H1 (cell line): ENCODE data around the gene VSX1. TPM values are rescaled to one million over a fixed set of nuclear protein-coding genes. Genes with fewer than 3 reads are reported as not detected.

Experiments
- CTCF ChIA-PET: fragments of 300-600 bp; sonication (Branson Sonifier 250); formaldehyde crosslinking; loops from one replicate; lab custom pipeline; 2021; ENCODE audit not compliant: partially characterized antibody; lab: Charles Lee
- POLR2A ChIA-PET: fragments of 300-600 bp; sonication (Branson Sonifier 250); formaldehyde crosslinking; loops from one replicate; lab custom pipeline; 2021; ENCODE audit warnings: inconsistent platforms; ENCODE audit not compliant: partially characterized antibody; lab: Charles Lee
- DNase-seq, 2 experiments: peaks; one replicate each; pipeline versions ENCODE4 v3.0.0 to v3.0.0-alpha.2; 2010 to 2022; ENCODE audit warnings: low spot score in 2 of 2, low read depth in 1 of 2, mixed read lengths in 1 of 2
- FAIRE-seq: peaks from 2 replicates; lab custom pipeline; 2011; peaks lifted over from hg19 to GRCh38; lab: Jason Lieb, UNC
- H2AFZ ChIP-seq: 2 replicates; pipeline ENCODE4 v1.8.1; 2012; ENCODE audit warnings: low read length, inconsistent platforms
- H2AK5ac ChIP-seq: 2 replicates; pipeline ENCODE4 v1.6.1; 2013; ENCODE audit warnings: low read depth, low read length
- H2BK120ac ChIP-seq: replicated peaks from 2 replicates; pipeline ENCODE3; 2013; ENCODE audit warnings: low read depth, low read length, inconsistent platforms
- H2BK12ac ChIP-seq: 2 replicates; pipeline ENCODE4 v1.6.1; 2013; ENCODE audit warnings: low read depth, low read length
- H2BK15ac ChIP-seq: 2 replicates; pipeline ENCODE4 v1.6.1; 2013; ENCODE audit warnings: low read length
- H2BK20ac ChIP-seq: 2 replicates; pipeline ENCODE4 v1.6.1; 2013; ENCODE audit warnings: low read length
- H2BK5ac ChIP-seq: 2 replicates; pipeline ENCODE4 v1.6.1; 2013; ENCODE audit warnings: low read depth, low read length
- H3K14ac ChIP-seq: 2 replicates; pipeline ENCODE4 v1.6.1; 2013; ENCODE audit warnings: inconsistent platforms; ENCODE audit not compliant: insufficient read length
- H3K18ac ChIP-seq: 2 replicates; pipeline ENCODE4 v1.6.1; 2013; ENCODE audit warnings: low read length; ENCODE audit errors: extremely low read depth
- H3K23ac ChIP-seq: 2 replicates; pipeline ENCODE4 v1.6.1; 2013; ENCODE audit warnings: inconsistent platforms; ENCODE audit not compliant: insufficient read length
- H3K23me2 ChIP-seq: 2 replicates; pipeline ENCODE4 v1.6.1; 2013; ENCODE audit warnings: low read depth, low read length
- H3K27ac ChIP-seq: 2 replicates; pipeline ENCODE4 v1.6.1; 2011; ENCODE audit warnings: low read depth, low read length, inconsistent platforms
- H3K27me3 ChIP-seq, 4 experiments: replicated peaks in 1 of 4; 1 replicate in 1 of 4; 2 replicates in 3 of 4; pipeline versions ENCODE4 v1.6.1 to v1.8.1; 2011 to 2013; ENCODE audit warnings: low read length in 3 of 4, mild to moderate bottlenecking in 3 of 4, inconsistent platforms in 2 of 4, mixed read lengths in 2 of 4, moderate library complexity in 1 of 4; ENCODE audit not compliant: control insufficient read depth in 3 of 4, insufficient read depth in 3 of 4; ENCODE audit errors: extremely low read depth in 1 of 4
- H3K36me3 ChIP-seq, 4 experiments: 2 replicates each; pipeline versions ENCODE4 v1.6.1 to v1.8.1; 2011 to 2013; ENCODE audit warnings: mild to moderate bottlenecking in 4 of 4, low read length in 3 of 4, moderate library complexity in 2 of 4, control low read depth in 1 of 4, inconsistent platforms in 1 of 4; ENCODE audit not compliant: insufficient read depth in 4 of 4, control insufficient read depth in 2 of 4
- H3K4ac ChIP-seq: replicated peaks from 2 replicates; pipeline ENCODE3; 2013; ENCODE audit warnings: low read length, low read depth, mixed read lengths, inconsistent platforms; ENCODE audit not compliant: insufficient read length
- H3K4me1 ChIP-seq, 4 experiments: replicated peaks in 1 of 4; 1 replicate in 1 of 4; 2 replicates in 3 of 4; pipeline versions ENCODE4 v1.6.1 to v1.8.1; 2011 to 2013; ENCODE audit warnings: low read length in 3 of 4, inconsistent platforms in 2 of 4, mixed read lengths in 1 of 4; ENCODE audit not compliant: insufficient read depth in 4 of 4, control insufficient read depth in 3 of 4
- H3K4me2 ChIP-seq, 2 experiments: 2 replicates each; pipeline versions ENCODE4 v1.6.1 to v1.8.1; 2011 to 2013; ENCODE audit warnings: low read depth in 2 of 2, low read length in 2 of 2, control low read depth in 1 of 2, inconsistent platforms in 1 of 2, mild to moderate bottlenecking in 1 of 2; ENCODE audit not compliant: insufficient read depth in 1 of 2
- H3K4me3 ChIP-seq, 4 experiments: fragments of 200-600, 300-600 bp in 1 of 4; sonication (generic), shearing (Covaris generic), sonication (Bioruptor Twin) in 1 of 4; 2 replicates each; pipeline versions ENCODE4 v1.5.1 to v1.8.1; 2011 to 2016; ENCODE audit warnings: low read length in 4 of 4, low read depth in 3 of 4, control low read depth in 2 of 4, inconsistent platforms in 2 of 4, mild to moderate bottlenecking in 2 of 4, mixed read lengths in 1 of 4, moderate library complexity in 1 of 4; ENCODE audit not compliant: insufficient read depth in 2 of 4; ENCODE audit errors: extremely low read depth in 1 of 4
- H3K56ac ChIP-seq: replicated peaks from 2 replicates; pipeline ENCODE3; 2013; ENCODE audit warnings: low read depth, mild to moderate bottlenecking, mixed read lengths, low read length, inconsistent platforms; ENCODE audit not compliant: insufficient read length
- H3K79me1 ChIP-seq: 2 replicates; pipeline ENCODE4 v1.6.1; 2013; ENCODE audit warnings: low read depth, low read length, control low read depth
- H3K79me2 ChIP-seq, 2 experiments: 2 replicates each; pipeline versions ENCODE4 v1.6.1 to v1.8.1; 2012 to 2013; ENCODE audit warnings: low read length in 2 of 2, mild to moderate bottlenecking in 2 of 2, inconsistent platforms in 1 of 2; ENCODE audit not compliant: insufficient read depth in 2 of 2, control insufficient read depth in 1 of 2
- H3K9ac ChIP-seq, 4 experiments: replicated peaks in 1 of 4; 1 replicate in 1 of 4; 2 replicates in 3 of 4; pipeline versions ENCODE4 v1.6.1 to v1.8.1; 2011 to 2013; ENCODE audit warnings: low read depth in 3 of 4, low read length in 3 of 4, control low read depth in 2 of 4, mild to moderate bottlenecking in 2 of 4, moderate library complexity in 2 of 4, inconsistent platforms in 1 of 4; ENCODE audit errors: extremely low read depth in 1 of 4
- H3K9me3 ChIP-seq, 2 experiments: 2 replicates each; pipeline versions ENCODE4 v1.6.1 to v1.8.1; 2012 to 2013; ENCODE audit warnings: mild to moderate bottlenecking in 2 of 2, moderate library complexity in 2 of 2, control low read depth in 1 of 2, inconsistent platforms in 1 of 2, low read depth in 1 of 2, low read length in 1 of 2, mixed read lengths in 1 of 2; ENCODE audit not compliant: insufficient read depth in 2 of 2
- H4K20me1 ChIP-seq, 2 experiments: replicated peaks in 1 of 2; 2 replicates each; pipeline versions ENCODE3 to v1.8.1; 2011 to 2013; ENCODE audit warnings: inconsistent platforms in 2 of 2, low read length in 2 of 2, mild to moderate bottlenecking in 1 of 2; ENCODE audit not compliant: insufficient read depth in 2 of 2, control insufficient read depth in 1 of 2
- H4K5ac ChIP-seq: 2 replicates; pipeline ENCODE4 v1.6.1; 2013; ENCODE audit warnings: low read length, low read depth, mixed read lengths, inconsistent platforms; ENCODE audit not compliant: insufficient read length
- H4K8ac ChIP-seq: 2 replicates; pipeline ENCODE4 v1.8.0; 2013; ENCODE audit warnings: mild to moderate bottlenecking, moderate library complexity, low read length, inconsistent platforms; ENCODE audit not compliant: insufficient read depth; ENCODE audit errors: extremely low read depth
- H4K91ac ChIP-seq: replicated peaks from 2 replicates; pipeline ENCODE3; 2013; ENCODE audit warnings: low read length, mixed read lengths, inconsistent platforms; ENCODE audit not compliant: insufficient read length
- EGR1 ChIP-seq: IDR thresholded peaks from 2 replicates; pipeline ENCODE4 v1.6.1; 2011; ENCODE audit warnings: low read depth, low read length, borderline replicate concordance
- GTF2F1 ChIP-seq: IDR thresholded peaks from 2 replicates; pipeline ENCODE4 v1.6.1; 2012; ENCODE audit warnings: low read depth, low read length, improper control_type of control experiment, borderline replicate concordance
- WGBS, 2 experiments: shearing (Covaris generic) in 1 of 2; methylation state at CpG; one replicate each; pipeline versions ENCODE4 v1.1.6 to v1.1.7; 2013 to 2015; ENCODE audit warnings: low lambda C conversion rate in 2 of 2, mixed read lengths in 2 of 2, inconsistent platforms in 1 of 2, low coverage in 1 of 2, missing lambda C conversion rate in 1 of 2; ENCODE audit not compliant: insufficient replicate concordance in 2 of 2, insufficient coverage in 1 of 2, insufficient read length in 1 of 2; ENCODE audit errors: extremely low coverage in 1 of 2, missing lambda C conversion rate in 1 of 2; 5-methylcytosine and 5-hydroxymethylcytosine counted together
- polyA plus RNA-seq, 7 experiments: library from polyadenylated mRNA; depleted of rRNA in 3 of 7; stranded (reverse) in 5 of 7; unstranded in 2 of 7; fragments of >200 nt in 5 of 7; fragments of 200-250 nt in 2 of 7; gene quantifications; 1 replicate in 5 of 7; 2 replicates in 1 of 7; 4 replicates in 1 of 7; pipeline versions ENCODE4 v1.2.1 to v1.2.3, GENCODE V29; 2011 to 2013; ENCODE audit warnings: missing spikeins in 2 of 7, mixed read lengths in 2 of 7
- total RNA-seq: library from RNA; stranded (reverse); fragmentation: NEBNext Ultra II Directional; extraction: Animal tissue kit (Norgen Biotek cat#: 25700); gene quantifications from 2 replicates; pipeline ENCODE4 v1.2.1, GENCODE V29; 2021
- TF ChIP-seq, protein P1 (sequence below): IDR thresholded peaks from 2 replicates; pipeline ENCODE4 v1.6.1; 2012; ENCODE audit warnings: inconsistent platforms

The VSX1 gene
- total and polyA plus RNA-seq, 2 of the 8 experiments (the other 6 are each of a cell fraction or from before 2014, with no cell fraction given), result 0.14 TPM; not detected in 1

DNA sequence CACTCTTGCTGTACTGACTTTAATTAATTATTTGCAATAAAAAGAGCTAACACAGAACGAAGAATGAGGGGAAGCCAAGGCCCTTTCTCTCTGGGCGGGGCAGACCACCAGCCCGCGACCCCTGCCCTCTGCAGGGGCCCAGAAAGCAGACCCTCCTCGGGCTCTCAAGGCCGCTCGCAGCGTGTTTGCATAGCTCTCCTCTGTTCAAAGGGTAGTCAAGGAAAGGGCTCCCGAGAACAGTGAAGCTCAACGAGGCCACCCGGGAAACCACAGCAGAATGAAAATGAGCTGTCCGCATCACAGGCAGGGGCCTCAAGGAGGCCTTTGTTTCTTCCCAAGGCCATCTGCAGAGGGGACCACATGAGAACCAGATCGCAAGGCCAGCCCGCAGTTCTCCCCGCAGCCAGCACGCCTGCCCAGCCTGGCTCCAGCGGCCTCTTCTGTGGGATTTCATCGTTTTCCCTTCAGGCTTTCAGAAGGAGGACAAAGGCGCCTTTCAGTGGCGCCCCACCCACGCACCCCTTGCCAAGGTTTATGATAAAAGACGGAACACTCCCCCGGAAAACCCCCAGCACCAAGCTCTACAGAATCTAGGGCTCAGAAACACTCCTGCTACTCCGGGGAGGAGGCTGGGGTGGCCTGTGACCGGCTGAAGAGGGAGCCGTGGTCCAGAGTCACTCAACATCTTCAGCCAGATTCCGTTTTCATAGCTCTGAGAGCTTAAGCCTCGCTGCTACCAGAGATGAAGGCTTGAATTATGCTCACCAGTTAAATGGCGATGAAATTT lies 49.3 kb downstream of the VSX1 start:
- no peak overlapping the region for H3K56ac ChIP-seq
- H3K4ac ChIP-seq, result no peak overlapping the region
- no peak overlapping the region for H3K27ac ChIP-seq
- no peaks in the 10 kb centered on the region for H3K23me2 ChIP-seq
- no peak overlapping the region for H2BK20ac ChIP-seq
- no peaks in the 10 kb centered on the region for H3K36me3 ChIP-seq
- no peak overlapping the region for H3K4me2 ChIP-seq
- CTCF ChIA-PET, result interaction anchor here (0.9 to 3.1 kb wide), 6 partner anchors 9 to 33 kb away, joined by 3 to 13 read pairs (median 6); no protein-coding TSS in a partner anchor
- POLR2A ChIA-PET, result no interaction called here
- H3K4me1 ChIP-seq, result peaks cover 0 to 5% (median 1%) of the 10 kb centered on the region in 4 experiments; a peak in 3 of 7 replicates
- WGBS, 2 experiments, result 78% methylated on average over 29 of the region's 29 CpGs; no CpG with 5 or more reads in 1 of the 2 experiments
- H3K9me3 ChIP-seq, result peaks cover 0 to 5% of the 10 kb centered on the region in 2 experiments; a peak in 1 of 4 replicates
- FAIRE-seq (no peak), DNase-seq (no peak)
- no peak overlapping the region for H2AK5ac ChIP-seq
- no peak overlapping the region for H3K9ac ChIP-seq
- no peak overlapping the region for H3K23ac ChIP-seq
- H4K5ac ChIP-seq, result no peak overlapping the region
- peak overlapping the region; percentile 63; the same call in 1 of the 2 replicates for H2AFZ ChIP-seq
- H4K91ac ChIP-seq, result no peak overlapping the region
- H2BK5ac ChIP-seq, result no peak overlapping the region
- H3K4me3 ChIP-seq, result no peak overlapping the region
- no peaks in the 10 kb centered on the region for H3K79me1 ChIP-seq
- H3K79me2 ChIP-seq, result no peaks in the 10 kb centered on the region
- no peak overlapping the region for H3K14ac ChIP-seq
- H2BK15ac ChIP-seq, result no peak overlapping the region
- no peak overlapping the region for H2BK12ac ChIP-seq
- H3K18ac ChIP-seq, result peak overlapping the region; percentile 4; the same call in 1 of the 2 replicates
- H2BK120ac ChIP-seq, result no peak overlapping the region
- 0 out of 2 replicates have a peak overlapping the region, but pooled peaks have one; percentile 4 for H4K8ac ChIP-seq
- peak; percentile 41; the same call in 1 of the 2 replicates for TF ChIP-seq EGR1
- TF ChIP-seq, protein P1, sequence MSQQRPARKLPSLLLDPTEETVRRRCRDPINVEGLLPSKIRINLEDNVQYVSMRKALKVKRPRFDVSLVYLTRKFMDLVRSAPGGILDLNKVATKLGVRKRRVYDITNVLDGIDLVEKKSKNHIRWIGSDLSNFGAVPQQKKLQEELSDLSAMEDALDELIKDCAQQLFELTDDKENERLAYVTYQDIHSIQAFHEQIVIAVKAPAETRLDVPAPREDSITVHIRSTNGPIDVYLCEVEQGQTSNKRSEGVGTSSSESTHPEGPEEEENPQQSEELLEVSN, result peak; percentile 9; the same call in 1 of the 2 replicates
- no peak for TF ChIP-seq GTF2F1
- H4K20me1 ChIP-seq, result no peaks in the 10 kb centered on the region
- no peaks in the 10 kb centered on the region; a peak in 1 of 7 replicates for H3K27me3 ChIP-seq
